LNCaP clone FGC (cell line): ENCODE results near the gene DEPDC7.

Source experiments
- DNase-seq: peaks from one replicate; pipeline ENCODE4 v3.0.0-alpha.2; 2011; ENCODE audit warnings: low read depth
- H3K4me3 ChIP-seq: 2 replicates; pipeline ENCODE4 v1.5.1; 2011; ENCODE audit warnings: mild to moderate bottlenecking, low read depth, low read length, control low read depth
- CTCF ChIP-seq: IDR thresholded peaks from 2 replicates; pipeline ENCODE4 v1.5.1; 2012; ENCODE audit warnings: mild to moderate bottlenecking; ENCODE audit not compliant: control insufficient read depth, insufficient read depth; ENCODE audit errors: extremely low read depth

The DEPDC7 gene

GRCh38 chr11:33035011-33035410, 19.3 kb downstream of the DEPDC7 start:
- no peak for DNase-seq
- no peak overlapping the region for H3K4me3 ChIP-seq
- TF ChIP-seq CTCF = no peak

- no peak for TF ChIP-seq CTCF
- DNase-seq = peak; percentile 69
- H3K4me3 ChIP-seq = peak within 1 kb of the TSS; percentile 84
Observed at GRCh38 chr11:33039274-33040032, 23.8 kb downstream of the DEPDC7 start, which contains the start of gene TCP11L1. Gene TCP11L1, plus strand, starts transcription at chr11:33039572. Its CDS starts 4,202 bp downstream, at chr11:33043774.

GRCh38 chr11:33040033-33040861, 24.6 kb downstream of the DEPDC7 start:
- DNase-seq = no peak
- no peak for TF ChIP-seq CTCF
- peak overlapping the region; percentile 84 for H3K4me3 ChIP-seq

DNA sequence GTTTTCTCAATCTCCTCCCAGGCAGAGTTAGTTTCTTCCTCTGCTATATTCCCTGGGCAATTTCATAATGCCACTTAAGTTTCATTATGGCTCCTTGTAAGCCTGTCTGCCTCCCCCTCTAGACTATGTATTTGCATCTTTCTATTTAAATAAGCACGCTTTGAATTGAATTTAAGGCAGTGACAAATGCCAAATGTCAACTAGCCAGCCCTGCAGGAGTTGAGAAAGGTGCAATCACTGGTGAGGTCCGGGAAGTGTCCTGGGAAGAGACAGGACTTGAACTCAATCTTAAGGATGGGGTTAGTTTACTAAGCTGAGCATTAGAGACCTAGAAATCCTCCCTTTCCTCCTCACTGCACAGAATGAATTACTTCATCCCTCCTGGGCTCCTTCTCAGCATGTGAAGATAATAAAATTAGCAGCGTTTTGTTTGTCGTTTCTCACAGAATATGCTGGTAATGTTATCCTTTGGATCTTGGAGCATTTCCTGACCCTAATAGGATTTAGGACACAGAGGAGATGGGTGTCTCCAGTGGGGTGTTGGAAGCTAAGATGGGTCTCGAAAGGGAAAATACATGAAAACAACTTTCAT, 25.3 kb downstream of the DEPDC7 start:
- no peak for TF ChIP-seq CTCF
- H3K4me3 ChIP-seq = no peak overlapping the region

DNA sequence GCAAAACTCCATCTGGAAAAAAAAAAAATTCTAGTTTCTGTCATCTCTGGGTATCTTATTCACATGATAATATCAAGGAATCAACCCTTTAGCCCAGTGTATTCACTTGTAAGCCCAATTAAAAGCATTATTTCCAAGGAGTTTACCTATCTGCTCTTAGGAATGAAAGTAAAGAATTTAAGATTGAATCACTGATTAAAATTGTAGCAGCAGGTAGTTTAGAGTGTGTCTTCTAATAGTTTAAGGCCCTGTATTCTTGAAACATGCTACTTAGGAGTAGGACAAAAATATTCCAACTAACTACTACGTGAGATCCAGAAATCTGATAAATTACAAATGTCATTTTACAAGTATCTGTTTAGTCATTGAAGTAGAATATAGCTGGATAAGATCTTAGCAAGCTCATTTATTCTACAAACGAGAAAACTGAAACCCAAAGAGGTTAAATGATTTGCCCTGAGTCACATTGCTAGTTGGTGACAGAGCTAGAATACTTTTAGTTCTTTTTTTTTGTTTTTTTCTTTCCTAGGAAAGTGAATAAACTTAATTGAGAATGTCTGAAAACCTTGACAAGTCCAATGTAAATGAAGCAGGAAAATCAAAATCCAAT, 27.6 kb downstream of the DEPDC7 start:
- DNase-seq = no peak
- no peak overlapping the region for H3K4me3 ChIP-seq
- TF ChIP-seq CTCF = no peak

More for the DNA sequence above, 25.3 kb downstream of the DEPDC7 start:
- no peak for DNase-seq

GRCh38 chr11:33044285-33044756, 28.6 kb downstream of the DEPDC7 start:
- no peak for DNase-seq
- TF ChIP-seq CTCF = no peak
- H3K4me3 ChIP-seq = no peak overlapping the region
